ENCODE data around the gene TPM3.

GRCh38 chr1:154154053-154154452, 37.8 kb downstream of the TPM3 start:
- TF ChIP-seq POLR2A (IDR thresholded peaks at IDR 0.05) (no peak), CTCF (IDR thresholded peaks at IDR 0.05) (no peak)

All from breast epithelium (tissue), 3 donors.